Esophagus muscularis mucosa (tissue), 4 donors: ENCODE data around the gene EIF3F. TPM values are rescaled to one million over a fixed set of nuclear protein-coding genes. Genes with fewer than 3 reads are reported as not detected.

Experiments
- DNase-seq: peaks from one replicate; pipeline ENCODE4 v3.0.0-alpha.2; 2017; ENCODE audit errors: extremely low spot score
- H3K27ac ChIP-seq, 4 donors: fragments of 200-600 bp; sonication (generic); replicated peaks in 1 of 4; 1 replicate in 3 of 4; 2 replicates in 1 of 4; pipeline ENCODE4 v1.5.1; 2016 to 2019; ENCODE audit warnings: mild to moderate bottlenecking in 1 of 4
- H3K27me3 ChIP-seq, 4 donors: fragments of 200-600 bp; sonication (generic); one replicate each; pipeline versions ENCODE4 v1.5.1 to v1.6.0; 2016 to 2019
- H3K36me3 ChIP-seq, 4 donors: fragments of 200-600 bp; sonication (generic); one replicate each; pipeline ENCODE4 v1.5.1; 2016 to 2019
- H3K4me1 ChIP-seq, 4 donors: fragments of 200-600 bp; sonication (generic); one replicate each; pipeline ENCODE4 v1.5.1; 2016 to 2019
- H3K4me3 ChIP-seq, 4 donors: fragments of 200-600 bp; sonication (generic); 1 replicate in 2 of 4; 2 replicates in 2 of 4; pipeline ENCODE4 v1.5.1; 2016 to 2019; ENCODE audit warnings: mild to moderate bottlenecking in 4 of 4, moderate library complexity in 1 of 4
- H3K9me3 ChIP-seq, 4 donors: fragments of 200-600 bp; sonication (generic); 1 replicate in 3 of 4; 2 replicates in 1 of 4; pipeline ENCODE4 v1.5.1; 2016 to 2019
- EP300 ChIP-seq: sonication (generic); formaldehyde crosslinking; IDR thresholded peaks from one replicate; pipeline ENCODE4 v1.6.1; 2017; ENCODE audit warnings: antibody characterized with exemption
- POLR2A ChIP-seq: fragments of 450-650 bp; IDR thresholded peaks from one replicate; pipeline ENCODE4 v1.6.1; 2017; ENCODE audit warnings: antibody characterized with exemption, moderate library complexity, mild to moderate bottlenecking, low read depth
- POLR2AphosphoS5 ChIP-seq, 2 donors: sonication (generic); formaldehyde crosslinking; IDR thresholded peaks; one replicate each; pipeline ENCODE4 v1.6.1; 2017; ENCODE audit warnings: antibody characterized with exemption in 2 of 2
- WGBS: methylation state at CpG from one replicate; pipeline ENCODE4 v1.1.5; 2018; 5-methylcytosine and 5-hydroxymethylcytosine counted together
- intact Hi-C: fragments of 100-400 bp; cut with DNase I; formaldehyde crosslinking; loops from one replicate; pipeline ENCODE4 v1.15.1; 2023
- total RNA-seq, 4 donors: library from RNA; depleted of rRNA; stranded (reverse); fragments of >200 nt; gene quantifications; one replicate each; pipeline versions ENCODE4 v1.1.0 to v1.2.1, GENCODE V29; 2016
- TF ChIP-seq, protein P1 (sequence below), 3 experiments: fragments of 200-600 bp in 2 of 3; fragments of 450-650 bp in 1 of 3; sonication (generic) in 2 of 3; IDR thresholded peaks; one replicate each; pipeline ENCODE4 v1.5.1; 2017 to 2019; ENCODE audit warnings: antibody characterized with exemption in 3 of 3, mild to moderate bottlenecking in 2 of 3, moderate library complexity in 1 of 3

EIF3F gene
- total RNA-seq, 4 donors from 2014 or later, result 181 to 447 (median 313) TPM

DNA sequence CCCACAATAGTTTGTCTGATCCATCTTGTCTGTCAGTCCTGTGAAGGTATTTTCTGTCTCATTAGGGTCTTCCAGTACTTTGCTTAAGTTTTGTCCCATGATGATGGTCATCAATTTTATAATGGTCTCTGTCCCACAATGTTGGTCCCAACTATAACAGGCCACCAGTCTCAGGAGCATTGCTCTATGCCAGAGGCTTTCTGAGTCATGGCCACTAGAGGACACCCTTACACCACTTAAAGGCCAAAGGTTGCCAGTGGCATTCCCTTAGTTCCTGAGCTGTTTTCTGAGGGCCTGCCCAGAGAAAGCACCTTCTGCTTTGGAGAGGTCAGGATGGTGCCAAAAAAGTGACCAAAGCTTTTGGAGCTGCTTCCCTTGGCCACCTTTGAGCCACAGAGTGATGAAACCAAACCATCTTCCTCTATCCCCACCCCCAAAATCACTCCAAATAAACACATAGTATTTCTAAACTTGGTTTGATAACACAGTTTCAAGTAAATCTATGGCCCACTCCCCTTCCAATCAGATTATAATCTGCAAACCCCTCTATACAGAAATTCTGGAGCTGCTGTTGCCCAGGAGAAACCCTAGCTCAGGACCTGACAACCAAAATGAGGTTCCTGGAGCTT lies 19.3 kb downstream of the EIF3F start:
- H3K4me1 ChIP-seq, result no peaks in the 10 kb centered on the region
- H3K36me3 ChIP-seq, result no peaks in the 10 kb centered on the region
- intact Hi-C loops, result loop anchor here (10.0 kb wide), 2 partner anchors 88 to 258 kb away; partner anchors contain the start of gene LMO1
- H3K4me3 ChIP-seq, result no peak overlapping the region
- no peaks in the 10 kb centered on the region for H3K9me3 ChIP-seq
- DNase-seq, result peak; percentile 82
- TF ChIP-seq EP300 (no peak), POLR2A (no peak), POLR2AphosphoS5 (IDR thresholded peaks at IDR 0.05) (no peak)
- TF ChIP-seq, protein P1, sequence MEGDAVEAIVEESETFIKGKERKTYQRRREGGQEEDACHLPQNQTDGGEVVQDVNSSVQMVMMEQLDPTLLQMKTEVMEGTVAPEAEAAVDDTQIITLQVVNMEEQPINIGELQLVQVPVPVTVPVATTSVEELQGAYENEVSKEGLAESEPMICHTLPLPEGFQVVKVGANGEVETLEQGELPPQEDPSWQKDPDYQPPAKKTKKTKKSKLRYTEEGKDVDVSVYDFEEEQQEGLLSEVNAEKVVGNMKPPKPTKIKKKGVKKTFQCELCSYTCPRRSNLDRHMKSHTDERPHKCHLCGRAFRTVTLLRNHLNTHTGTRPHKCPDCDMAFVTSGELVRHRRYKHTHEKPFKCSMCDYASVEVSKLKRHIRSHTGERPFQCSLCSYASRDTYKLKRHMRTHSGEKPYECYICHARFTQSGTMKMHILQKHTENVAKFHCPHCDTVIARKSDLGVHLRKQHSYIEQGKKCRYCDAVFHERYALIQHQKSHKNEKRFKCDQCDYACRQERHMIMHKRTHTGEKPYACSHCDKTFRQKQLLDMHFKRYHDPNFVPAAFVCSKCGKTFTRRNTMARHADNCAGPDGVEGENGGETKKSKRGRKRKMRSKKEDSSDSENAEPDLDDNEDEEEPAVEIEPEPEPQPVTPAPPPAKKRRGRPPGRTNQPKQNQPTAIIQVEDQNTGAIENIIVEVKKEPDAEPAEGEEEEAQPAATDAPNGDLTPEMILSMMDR (IDR thresholded peaks at IDR 0.05), result peak; percentile 73 to 89 (median 83)
- no peak overlapping the region for H3K27ac ChIP-seq
- H3K27me3 ChIP-seq, result no peaks in the 10 kb centered on the region

- intact Hi-C loops, result loop anchor here (10.0 kb wide), 2 partner anchors 87 to 257 kb away; partner anchors contain the start of gene LMO1
- WGBS, result 43% methylated on average over 4 of the region's 4 CpGs
- no peak overlapping the region for H3K27ac ChIP-seq
Measured at GRCh38 chr11:8008212-8008611, 21.1 kb downstream of the EIF3F start.

DNA sequence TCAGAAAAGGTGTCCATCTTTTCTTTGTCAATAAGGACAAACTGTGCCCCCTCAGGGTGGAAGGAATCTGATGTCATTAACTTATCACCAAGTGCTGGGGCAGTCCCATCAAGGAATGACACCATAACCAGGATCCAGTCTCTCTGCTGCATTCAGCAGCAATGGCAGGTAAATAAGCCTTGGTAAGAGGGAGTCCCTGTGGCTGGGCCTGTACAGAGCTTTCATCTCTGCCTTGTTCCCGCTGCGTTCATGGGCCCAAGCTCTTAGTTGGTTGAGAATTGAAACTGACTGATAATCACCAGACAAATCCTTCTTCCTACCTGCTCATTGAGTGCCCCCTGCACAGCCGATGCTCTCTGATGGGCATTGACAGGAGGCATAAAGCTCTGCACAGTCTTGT lies 22.7 kb downstream of the EIF3F start:
- Histone ChIP-seq H3K4me3 (no peak overlapping the region), H3K36me3 (no peaks in the 10 kb centered on the region), H3K27ac (no peak overlapping the region), H3K27me3 (no peaks in the 10 kb centered on the region), H3K4me1 (no peaks in the 10 kb centered on the region), H3K9me3 (no peaks in the 10 kb centered on the region)
- intact Hi-C loops, result loop anchor here (10.0 kb wide), 2 partner anchors 85 to 255 kb away; partner anchors contain the start of gene LMO1
- TF ChIP-seq EP300 (no peak), POLR2AphosphoS5 (IDR thresholded peaks at IDR 0.05) (no peak), POLR2A (no peak)
- TF ChIP-seq, protein P1 (IDR thresholded peaks at IDR 0.05), result no peak
- whole genome bisulfite sequencing, result 100% methylated on average over 1 of the region's 3 CpGs
- DNase-seq, result peak; percentile 85

More at GRCh38 chr11:8008212-8008611, 21.1 kb downstream of the EIF3F start:
- Histone ChIP-seq H3K36me3 (no peaks in the 10 kb centered on the region), H3K27me3 (no peaks in the 10 kb centered on the region), H3K4me1 (no peaks in the 10 kb centered on the region), H3K9me3 (no peaks in the 10 kb centered on the region), H3K4me3 (no peak overlapping the region)
- peak; percentile 55 for DNase-seq
- TF ChIP-seq, protein P1 (IDR thresholded peaks at IDR 0.05), result no peak
- TF ChIP-seq EP300 (no peak), POLR2A (no peak), POLR2AphosphoS5 (IDR thresholded peaks at IDR 0.05) (no peak)

DNA sequence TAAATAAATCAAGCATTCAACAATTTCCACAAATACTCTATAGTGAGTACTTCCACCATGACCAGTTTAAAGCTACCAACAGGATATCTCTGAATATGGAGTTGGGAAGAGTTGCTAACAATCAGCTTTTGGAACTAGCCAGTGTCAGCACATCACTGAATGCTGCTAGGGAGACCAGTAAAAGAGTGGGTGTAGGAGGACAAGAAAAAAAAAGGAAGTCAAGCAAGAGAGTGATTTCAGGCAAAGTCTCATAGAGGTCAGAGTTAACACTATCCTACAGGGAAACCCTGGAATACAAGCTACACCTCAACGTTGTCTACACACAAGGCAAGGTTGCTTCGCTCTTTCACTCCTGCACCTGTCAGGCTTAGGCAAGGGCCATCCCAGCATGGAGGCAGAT lies 24.2 kb downstream of the EIF3F start:
- H3K4me1 ChIP-seq, result no peaks in the 10 kb centered on the region
- H3K36me3 ChIP-seq, result no peaks in the 10 kb centered on the region
- no peak overlapping the region for H3K27ac ChIP-seq
- intact Hi-C loops, result no loop called here
- H3K9me3 ChIP-seq, result no peaks in the 10 kb centered on the region
- H3K4me3 ChIP-seq, result no peak overlapping the region
- WGBS, result 80% methylated on average over 2 of the region's 2 CpGs
- no peaks in the 10 kb centered on the region for H3K27me3 ChIP-seq
- TF ChIP-seq POLR2AphosphoS5 (IDR thresholded peaks at IDR 0.05) (no peak), EP300 (no peak)
- no peak for DNase-seq

DNA sequence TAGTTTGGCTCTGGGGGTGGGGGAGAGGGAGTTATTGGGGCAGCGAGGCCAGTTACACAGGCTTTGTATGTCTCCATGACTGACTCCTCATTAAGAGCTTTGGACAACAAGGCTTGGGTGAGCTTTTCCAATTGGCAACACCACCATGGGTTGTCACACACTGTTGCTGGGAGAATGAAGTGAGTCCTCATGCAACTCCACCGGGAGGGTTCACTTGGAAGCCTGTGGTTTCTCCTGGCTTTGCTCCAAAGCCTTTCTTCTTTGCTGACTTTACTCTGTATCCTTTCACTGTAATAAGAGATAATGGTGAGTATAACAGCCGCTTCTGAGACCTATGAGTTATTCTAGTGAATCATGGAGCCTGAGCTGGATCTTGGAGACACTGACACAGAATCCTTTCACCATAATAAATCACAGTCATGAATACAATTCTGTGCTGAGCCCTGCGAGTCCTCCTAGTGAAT lies 24.9 kb downstream of the EIF3F start:
- peak; percentile 87 for DNase-seq
- intact Hi-C loops, result no loop called here
- Histone ChIP-seq H3K9me3 (no peaks in the 10 kb centered on the region), H3K27me3 (no peaks in the 10 kb centered on the region), H3K36me3 (no peaks in the 10 kb centered on the region), H3K4me1 (no peaks in the 10 kb centered on the region), H3K27ac (no peak overlapping the region), H3K4me3 (no peak overlapping the region)
- no peak for TF ChIP-seq EP300
- TF ChIP-seq, protein P1 (IDR thresholded peaks at IDR 0.05), result no peak
- no peak for TF ChIP-seq POLR2AphosphoS5 (IDR thresholded peaks at IDR 0.05)
- no peak for TF ChIP-seq POLR2A
- WGBS, result 48% methylated on average over 4 of the region's 4 CpGs
